ENCODE measurements around the gene UNC5C. TPM values are rescaled to one million over a fixed set of nuclear protein-coding genes. Genes with fewer than 3 reads are reported as not detected.

The UNC5C gene
- total and polyA plus RNA-seq, 2 of the 4 experiments (the other 2 are of a cell fraction), result under 0.01 TPM

GRCh38 chr4:95411371-95412088, 137.2 kb downstream of the UNC5C start:
- DNase-seq (no peak), ATAC-seq (ENCODE audit: low read depth) (no peak)
- H4K5ac ChIP-seq (ENCODE audit: low read depth, low read length), result no peak overlapping the region
- no peak overlapping the region for H4K8ac ChIP-seq (ENCODE audit: low read depth in 2 of 2, low read length in 2 of 2)
- no TSS peak for BruUV-seq (replicated peaks)
- dilution Hi-C loops (cut with HindIII; ENCODE audit: low sequenced_read_pairs, unreplicated experiment) (no loop called here), in situ Hi-C loops (cut with MboI; ENCODE audit: low sequenced_read_pairs) (no loop called here), intact Hi-C loops (cut with micrococcal nuclease) (no loop called here)
- H3K14ac ChIP-seq (replicated peaks; ENCODE audit: low read depth, low read length), result no peak overlapping the region
- no peak overlapping the region for H3K9ac ChIP-seq (ENCODE audit: low read depth, low read length)
- H3K4me2 ChIP-seq (ENCODE audit: low read depth, low read length), result no peak overlapping the region
- H2AK5ac ChIP-seq (ENCODE audit: low read depth, low read length), result no peak overlapping the region
- POLR2A ChIA-PET (ENCODE audit: unreplicated experiment), result no interaction called here
- H3K4me1 ChIP-seq (ENCODE audit: control insufficient read depth, insufficient read depth, low read length), result no peaks in the 10 kb centered on the region
- TF ChIP-seq MAFK (IDR thresholded peaks at IDR 0.05; ENCODE audit: low read depth, low read length) (no peak), CEBPB (IDR thresholded peaks at IDR 0.05; ENCODE audit: low read depth, low read length) (no peak), MXI1 (IDR thresholded peaks at IDR 0.05; ENCODE audit: borderline replicate concordance, low read depth, low read length) (no peak), RFX5 (IDR thresholded peaks at IDR 0.05; ENCODE audit: low read depth, low read length) (no peak), BHLHE40 (IDR thresholded peaks at IDR 0.05; ENCODE audit: low read depth, low read length) (no peak), CHD1 (IDR thresholded peaks at IDR 0.05; ENCODE audit: low read depth, low read length) (no peak), MAZ (IDR thresholded peaks at IDR 0.05; ENCODE audit: borderline replicate concordance, low read depth, low read length) (no peak), POLR2A (IDR thresholded peaks at IDR 0.05; ENCODE audit: low read depth, low read length) (no peak), FOS (IDR thresholded peaks at IDR 0.05; ENCODE audit: low read depth, low read length) (no peak)
- TF ChIP-seq, protein P1, sequence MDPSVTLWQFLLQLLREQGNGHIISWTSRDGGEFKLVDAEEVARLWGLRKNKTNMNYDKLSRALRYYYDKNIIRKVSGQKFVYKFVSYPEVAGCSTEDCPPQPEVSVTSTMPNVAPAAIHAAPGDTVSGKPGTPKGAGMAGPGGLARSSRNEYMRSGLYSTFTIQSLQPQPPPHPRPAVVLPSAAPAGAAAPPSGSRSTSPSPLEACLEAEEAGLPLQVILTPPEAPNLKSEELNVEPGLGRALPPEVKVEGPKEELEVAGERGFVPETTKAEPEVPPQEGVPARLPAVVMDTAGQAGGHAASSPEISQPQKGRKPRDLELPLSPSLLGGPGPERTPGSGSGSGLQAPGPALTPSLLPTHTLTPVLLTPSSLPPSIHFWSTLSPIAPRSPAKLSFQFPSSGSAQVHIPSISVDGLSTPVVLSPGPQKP (IDR thresholded peaks at IDR 0.05; ENCODE audit: borderline replicate concordance, low read depth, low read length), result no peak
- no peaks in the 10 kb centered on the region for H4K20me1 ChIP-seq (ENCODE audit: insufficient read depth, low read length)
- no peaks in the 10 kb centered on the region for H3K79me1 ChIP-seq (ENCODE audit: low read depth in 1 of 2, low read length in 2 of 2)
- no peak overlapping the region for H2BK15ac ChIP-seq (ENCODE audit: low read depth, low read length)
- no peak overlapping the region for H2BK120ac ChIP-seq (ENCODE audit: low read depth, low read length)
- no peaks in the 10 kb centered on the region for H3K27me3 ChIP-seq (ENCODE audit: control insufficient read depth, insufficient read depth, low read length)
- no peak overlapping the region for H2BK20ac ChIP-seq (ENCODE audit: low read depth, low read length)
- no peak overlapping the region for H3K27ac ChIP-seq (ENCODE audit: insufficient read depth, low read length)
- no peak overlapping the region for H3K23ac ChIP-seq (ENCODE audit: low read depth, low read length)
- no peak overlapping the region for H3K4me3 ChIP-seq (ENCODE audit: insufficient read depth, low read depth, low read length)
- no peak overlapping the region for H2AFZ ChIP-seq (replicated peaks; ENCODE audit: low read length, poor library complexity)
- H2BK5ac ChIP-seq (ENCODE audit: low read depth, low read length, poor library complexity, severe bottlenecking), result no peak overlapping the region
- CTCF ChIA-PET, result no interaction called here
- H3K4ac ChIP-seq (ENCODE audit: low read depth, low read length), result no peak overlapping the region
- no CpG with 5 or more reads among the region's 4 CpGs for WGBS, 2 experiments (ENCODE audit: extremely low coverage in 2 of 2, insufficient read length in 1 of 2)
- no peak overlapping the region for H3K18ac ChIP-seq (ENCODE audit: low read depth, low read length)
- H4K91ac ChIP-seq (ENCODE audit: insufficient read depth, low read depth, low read length), result no peak overlapping the region
- peaks cover 4% of the 10 kb centered on the region; the same call in 1 of the 2 replicates for H3K9me1 ChIP-seq (ENCODE audit: insufficient read depth, low read length)
- H3K9me3 ChIP-seq (ENCODE audit: control insufficient read depth, insufficient read depth, low read length), result no peaks in the 10 kb centered on the region
- H3K36me3 ChIP-seq (ENCODE audit: control insufficient read depth, insufficient read depth, low read length), result no peaks in the 10 kb centered on the region
- H2AK9ac ChIP-seq (replicated peaks; ENCODE audit: low read depth, low read length, poor library complexity), result no peak overlapping the region
- no peak overlapping the region for H3K56ac ChIP-seq (ENCODE audit: extremely low read depth, insufficient read depth, low read length)
